Measurements from ENCODE around the gene STPG2.

DNA sequence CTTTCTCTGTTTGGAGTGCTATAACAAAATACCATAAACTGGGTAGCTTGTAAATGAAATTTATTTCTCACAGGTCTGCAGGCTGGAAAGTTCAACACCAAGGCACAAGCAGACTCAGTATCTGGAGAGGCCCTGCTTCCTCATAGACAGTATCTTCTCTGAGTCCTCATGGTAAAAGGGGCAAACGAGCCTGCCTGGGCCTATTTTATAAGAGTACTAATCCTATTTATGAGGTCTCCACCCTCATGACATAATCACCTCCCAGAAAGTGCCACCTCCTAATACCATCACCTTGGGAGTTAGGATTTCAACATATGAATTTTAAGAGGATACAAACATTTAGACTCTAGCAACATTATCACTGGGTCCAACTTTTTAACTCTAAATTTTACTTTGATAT lies 200.3 kb downstream of the STPG2 start:
- TF ChIP-seq EZH2 (IDR thresholded peaks at IDR 0.05; ENCODE audit: borderline replicate concordance, insufficient read depth, low read depth, low read length, poor library complexity, severe bottlenecking): no peak
- no peak for TF ChIP-seq CTCF (IDR thresholded peaks at IDR 0.05)

Measured in B cell (primary cell).